ENCODE results near the gene BATF2. TPM values are rescaled to one million over a fixed set of nuclear protein-coding genes. Genes with fewer than 3 reads are reported as not detected.

BATF2 gene
- polyA plus RNA-seq, 1 of the 3 experiments (the other 2 are of a cell fraction): 0.20 TPM

DNA sequence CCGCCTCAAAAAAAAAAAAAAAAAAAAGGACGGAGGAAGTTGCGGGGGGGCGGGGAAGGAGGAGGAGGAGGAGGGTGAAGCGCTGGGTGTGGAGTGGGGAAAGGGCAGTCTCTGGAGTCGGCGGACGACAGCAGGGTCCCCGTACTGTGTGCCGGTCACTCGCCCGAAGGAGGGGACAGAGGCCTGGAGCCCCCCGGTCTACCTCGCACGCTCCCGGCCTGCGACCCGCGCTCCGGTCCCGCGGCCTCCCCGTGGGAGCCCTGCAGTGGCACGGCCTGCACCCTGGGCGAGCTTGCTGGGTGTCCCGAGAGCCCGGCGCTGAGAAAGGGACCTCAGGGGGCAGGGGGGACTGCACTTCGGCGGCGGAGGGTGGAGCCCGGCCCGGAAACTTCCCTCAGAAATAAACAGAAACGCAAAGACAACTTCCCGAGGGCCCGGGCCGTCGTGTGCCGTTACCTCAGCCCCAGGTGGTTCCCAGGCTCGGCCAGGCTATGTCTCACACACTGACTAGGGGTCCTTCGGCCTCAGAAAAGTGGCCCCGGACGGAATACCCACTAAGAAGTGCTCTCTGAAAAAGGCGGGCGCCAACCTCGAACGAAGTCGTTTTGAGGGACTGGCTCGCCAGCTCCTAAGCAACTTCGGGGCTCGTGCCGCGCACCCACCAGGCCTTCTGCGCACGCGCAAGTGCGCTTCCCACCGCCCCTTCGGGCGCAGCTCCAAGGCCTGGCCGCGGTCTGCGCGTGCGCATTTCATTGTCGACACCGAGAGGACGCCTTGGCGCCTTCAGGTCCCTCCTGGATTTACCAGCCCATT, 25.1 kb downstream of the BATF2 start, which contains the start of gene MAJIN:
Gene MAJIN (minus strand): TSS at position 688 of the 813 bp plus-strand sequence. CDS start 12,703 bp downstream, outside the sequence.
- Histone ChIP-seq H3K27ac (ENCODE audit: low read depth in 2 of 2, low read length in 1 of 2) (no peak within 1 kb of the TSS), H3K9me2 (no peaks in the 10 kb centered on the region), H3F3A (replicated peaks; ENCODE audit: insufficient read depth) (peaks cover 6% of the 10 kb centered on the region), H3K27me3 (ENCODE audit: insufficient read depth) (no peaks in the 10 kb centered on the region), H3K4me3 (ENCODE audit: low read depth in 2 of 2, low read length in 1 of 2) (no peak within 1 kb of the TSS), H3K4me1 (ENCODE audit: control insufficient read depth in 1 of 2, insufficient read depth in 2 of 2, low read depth in 1 of 2, low read length in 1 of 2) (no peaks in the 10 kb centered on the region), H4K20me1 (ENCODE audit: insufficient read depth) (no peaks in the 10 kb centered on the region), H3K9me3 (no peaks in the 10 kb centered on the region), H3K4me2 (no peak within 1 kb of the TSS), H3K36me3 (replicated peaks in 1 of 2; ENCODE audit: control insufficient read depth in 1 of 2, insufficient read depth in 2 of 2, low read length in 1 of 2) (no peaks in the 10 kb centered on the region), H3K79me2 (ENCODE audit: insufficient read depth) (no peaks in the 10 kb centered on the region), H3K9ac (no peak within 1 kb of the TSS), H2AFZ (ENCODE audit: low read depth) (no peak within 1 kb of the TSS)
- no peak for DNase-seq
- TF ChIP-seq TAF1 (IDR thresholded peaks at IDR 0.05; ENCODE audit: borderline replicate concordance, low read depth, low read length) (no peak), FOXJ3 (CRISPR knock-in tag; IDR thresholded peaks at IDR 0.05) (no peak), TCF12 (IDR thresholded peaks at IDR 0.05) (no peak), SIN3A (IDR thresholded peaks at IDR 0.05; ENCODE audit: borderline replicate concordance, low read depth, low read length) (no peak), RAD21 (IDR thresholded peaks at IDR 0.05; ENCODE audit: low read length) (no peak), TEAD4 (IDR thresholded peaks at IDR 0.05; ENCODE audit: borderline replicate concordance, insufficient read depth) (no peak), FOSL2 (IDR thresholded peaks at IDR 0.05; ENCODE audit: borderline replicate concordance, low read depth) (no peak), SMC3 (IDR thresholded peaks at IDR 0.05; ENCODE audit: low read depth, low read length) (no peak), REST (IDR thresholded peaks at IDR 0.05; ENCODE audit: low read depth, low read length) (no peak), RXRA (IDR thresholded peaks at IDR 0.05; ENCODE audit: borderline replicate concordance, low read depth) (no peak), EZH2phosphoT487 (IDR thresholded peaks at IDR 0.05; ENCODE audit: borderline replicate concordance, low read depth) (no peak), EP300 (IDR thresholded peaks at IDR 0.05; ENCODE audit: borderline replicate concordance in 1 of 2, low read depth in 1 of 2, low read length in 1 of 2) (no peak), RCOR1 (IDR thresholded peaks at IDR 0.05; ENCODE audit: low read length) (no peak), CHD2 (IDR thresholded peaks at IDR 0.05; ENCODE audit: low read length, partially characterized antibody) (no peak)
- TF ChIP-seq, protein P1, sequence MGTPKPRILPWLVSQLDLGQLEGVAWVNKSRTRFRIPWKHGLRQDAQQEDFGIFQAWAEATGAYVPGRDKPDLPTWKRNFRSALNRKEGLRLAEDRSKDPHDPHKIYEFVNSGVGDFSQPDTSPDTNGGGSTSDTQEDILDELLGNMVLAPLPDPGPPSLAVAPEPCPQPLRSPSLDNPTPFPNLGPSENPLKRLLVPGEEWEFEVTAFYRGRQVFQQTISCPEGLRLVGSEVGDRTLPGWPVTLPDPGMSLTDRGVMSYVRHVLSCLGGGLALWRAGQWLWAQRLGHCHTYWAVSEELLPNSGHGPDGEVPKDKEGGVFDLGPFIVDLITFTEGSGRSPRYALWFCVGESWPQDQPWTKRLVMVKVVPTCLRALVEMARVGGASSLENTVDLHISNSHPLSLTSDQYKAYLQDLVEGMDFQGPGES (IDR thresholded peaks at IDR 0.05; ENCODE audit: low read depth, low read length): no peak
- TF ChIP-seq, protein P2, sequence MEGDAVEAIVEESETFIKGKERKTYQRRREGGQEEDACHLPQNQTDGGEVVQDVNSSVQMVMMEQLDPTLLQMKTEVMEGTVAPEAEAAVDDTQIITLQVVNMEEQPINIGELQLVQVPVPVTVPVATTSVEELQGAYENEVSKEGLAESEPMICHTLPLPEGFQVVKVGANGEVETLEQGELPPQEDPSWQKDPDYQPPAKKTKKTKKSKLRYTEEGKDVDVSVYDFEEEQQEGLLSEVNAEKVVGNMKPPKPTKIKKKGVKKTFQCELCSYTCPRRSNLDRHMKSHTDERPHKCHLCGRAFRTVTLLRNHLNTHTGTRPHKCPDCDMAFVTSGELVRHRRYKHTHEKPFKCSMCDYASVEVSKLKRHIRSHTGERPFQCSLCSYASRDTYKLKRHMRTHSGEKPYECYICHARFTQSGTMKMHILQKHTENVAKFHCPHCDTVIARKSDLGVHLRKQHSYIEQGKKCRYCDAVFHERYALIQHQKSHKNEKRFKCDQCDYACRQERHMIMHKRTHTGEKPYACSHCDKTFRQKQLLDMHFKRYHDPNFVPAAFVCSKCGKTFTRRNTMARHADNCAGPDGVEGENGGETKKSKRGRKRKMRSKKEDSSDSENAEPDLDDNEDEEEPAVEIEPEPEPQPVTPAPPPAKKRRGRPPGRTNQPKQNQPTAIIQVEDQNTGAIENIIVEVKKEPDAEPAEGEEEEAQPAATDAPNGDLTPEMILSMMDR (IDR thresholded peaks at IDR 0.05): no peak
- TF ChIP-seq, protein P3, sequence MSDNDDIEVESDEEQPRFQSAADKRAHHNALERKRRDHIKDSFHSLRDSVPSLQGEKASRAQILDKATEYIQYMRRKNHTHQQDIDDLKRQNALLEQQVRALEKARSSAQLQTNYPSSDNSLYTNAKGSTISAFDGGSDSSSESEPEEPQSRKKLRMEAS (IDR thresholded peaks at IDR 0.05; ENCODE audit: low read depth): no peak
- TF ChIP-seq, protein P4, sequence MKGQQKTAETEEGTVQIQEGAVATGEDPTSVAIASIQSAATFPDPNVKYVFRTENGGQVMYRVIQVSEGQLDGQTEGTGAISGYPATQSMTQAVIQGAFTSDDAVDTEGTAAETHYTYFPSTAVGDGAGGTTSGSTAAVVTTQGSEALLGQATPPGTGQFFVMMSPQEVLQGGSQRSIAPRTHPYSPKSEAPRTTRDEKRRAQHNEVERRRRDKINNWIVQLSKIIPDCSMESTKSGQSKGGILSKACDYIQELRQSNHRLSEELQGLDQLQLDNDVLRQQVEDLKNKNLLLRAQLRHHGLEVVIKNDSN (IDR thresholded peaks at IDR 0.05; ENCODE audit: borderline replicate concordance, low read depth): no peak
- TF ChIP-seq, protein P5, sequence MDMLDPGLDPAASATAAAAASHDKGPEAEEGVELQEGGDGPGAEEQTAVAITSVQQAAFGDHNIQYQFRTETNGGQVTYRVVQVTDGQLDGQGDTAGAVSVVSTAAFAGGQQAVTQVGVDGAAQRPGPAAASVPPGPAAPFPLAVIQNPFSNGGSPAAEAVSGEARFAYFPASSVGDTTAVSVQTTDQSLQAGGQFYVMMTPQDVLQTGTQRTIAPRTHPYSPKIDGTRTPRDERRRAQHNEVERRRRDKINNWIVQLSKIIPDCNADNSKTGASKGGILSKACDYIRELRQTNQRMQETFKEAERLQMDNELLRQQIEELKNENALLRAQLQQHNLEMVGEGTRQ (IDR thresholded peaks at IDR 0.05; ENCODE audit: borderline replicate concordance, low read depth, low read length): no peak
- POLR2A ChIA-PET: no interaction called here
- WGBS (ENCODE audit: low lambda C conversion rate): 85% methylated on average over 59 of the region's 69 CpGs
- CTCF ChIA-PET: no interaction called here

Measured in SK-N-SH (cell line).